IMR-90 (cell line): ENCODE results near the gene B3GLCT. TPM values are rescaled to one million over a fixed set of nuclear protein-coding genes. Genes with fewer than 3 reads are reported as not detected.

Experiments
- ATAC-seq: fragments of 200-7000 bp; cut with Tn5 transposase; 2 replicates; pipeline ENCODE4 v1.9.1; 2020; ENCODE audit warnings: low read depth, mild to moderate bottlenecking, moderate library complexity
- BruUV-seq: library from RNA; stranded (reverse); fragments of 400-500 nt; replicated peaks from 2 replicates; lab custom pipeline; 2021; lab: Mats Ljungman, UMichigan
- CTCF ChIA-PET: fragments of 300-600 bp; formaldehyde crosslinking; extraction: SDS; loops from one replicate; lab custom pipeline; 2021; ENCODE audit warnings: antibody characterized with exemption; lab: Yijun Ruan, JAX
- POLR2A ChIA-PET: fragments of 300-600 bp; sonication (Branson Sonifier 250); formaldehyde crosslinking; loops from one replicate; lab custom pipeline; 2022; ENCODE audit warnings: antibody characterized with exemption; ENCODE audit not compliant: unreplicated experiment; lab: Charles Lee
- DNase-seq: peaks from one replicate; pipeline ENCODE4 v3.0.0; 2013
- H2AFZ ChIP-seq: replicated peaks from 2 replicates; pipeline ENCODE3; 2013; ENCODE audit warnings: low read length, mild to moderate bottlenecking; ENCODE audit not compliant: poor library complexity
- H2AK5ac ChIP-seq: 2 replicates; pipeline ENCODE4 v1.6.1; 2013; ENCODE audit warnings: low read depth, low read length, inconsistent platforms
- H2AK9ac ChIP-seq: replicated peaks from 2 replicates; pipeline ENCODE3; 2013; ENCODE audit warnings: mild to moderate bottlenecking, low read depth, low read length, moderate library complexity; ENCODE audit not compliant: poor library complexity
- H2BK120ac ChIP-seq: 2 replicates; pipeline ENCODE4 v1.6.1; 2013; ENCODE audit warnings: low read depth, low read length, inconsistent platforms
- H2BK15ac ChIP-seq: 3 replicates; pipeline ENCODE4 v1.6.1; 2013; ENCODE audit warnings: low read depth, low read length, inconsistent platforms
- H2BK20ac ChIP-seq: 2 replicates; pipeline ENCODE4 v1.6.1; 2013; ENCODE audit warnings: low read depth, mild to moderate bottlenecking, inconsistent platforms, low read length, moderate library complexity
- H2BK5ac ChIP-seq: 2 replicates; pipeline ENCODE4 v1.6.1; 2013; ENCODE audit warnings: mild to moderate bottlenecking, low read depth, low read length, inconsistent platforms; ENCODE audit not compliant: poor library complexity, severe bottlenecking
- H3K14ac ChIP-seq: replicated peaks from 2 replicates; pipeline ENCODE4 v1.6.1; 2013; ENCODE audit warnings: low read depth, low read length, inconsistent platforms
- H3K18ac ChIP-seq: 2 replicates; pipeline ENCODE4 v1.6.1; 2013; ENCODE audit warnings: low read depth, low read length, control low read depth
- H3K23ac ChIP-seq: 2 replicates; pipeline ENCODE4 v1.6.1; 2013; ENCODE audit warnings: low read depth, low read length, inconsistent platforms
- H3K27ac ChIP-seq: 2 replicates; pipeline ENCODE4 v1.5.1; 2013; ENCODE audit warnings: mild to moderate bottlenecking, control low read depth, low read length; ENCODE audit not compliant: insufficient read depth
- H3K27me3 ChIP-seq: 2 replicates; pipeline ENCODE4 v1.6.1; 2013; ENCODE audit warnings: low read length; ENCODE audit not compliant: control insufficient read depth, insufficient read depth
- H3K36me3 ChIP-seq: 2 replicates; pipeline ENCODE4 v1.6.1; 2013; ENCODE audit warnings: low read length, mixed read lengths; ENCODE audit not compliant: control insufficient read depth, insufficient read depth
- H3K4ac ChIP-seq: 2 replicates; pipeline ENCODE4 v1.6.1; 2013; ENCODE audit warnings: low read depth, low read length, inconsistent platforms
- H3K4me1 ChIP-seq: 2 replicates; pipeline ENCODE4 v1.6.1; 2013; ENCODE audit warnings: low read length, mixed read lengths; ENCODE audit not compliant: control insufficient read depth, insufficient read depth
- H3K4me2 ChIP-seq: 2 replicates; pipeline ENCODE4 v1.6.1; 2013; ENCODE audit warnings: low read depth, mild to moderate bottlenecking, control low read depth, low read length, moderate library complexity
- H3K4me3 ChIP-seq: 2 replicates; pipeline ENCODE4 v1.5.1; 2013; ENCODE audit warnings: low read depth, mild to moderate bottlenecking, control low read depth, low read length, moderate library complexity; ENCODE audit not compliant: insufficient read depth
- H3K56ac ChIP-seq: 2 replicates; pipeline ENCODE4 v1.6.1; 2013; ENCODE audit warnings: low read length, inconsistent platforms; ENCODE audit not compliant: insufficient read depth; ENCODE audit errors: extremely low read depth
- H3K79me1 ChIP-seq, 2 experiments: 2 replicates each; pipeline ENCODE4 v1.6.1; 2013; ENCODE audit warnings: low read length in 2 of 2, inconsistent platforms in 1 of 2, low read depth in 1 of 2
- H3K9ac ChIP-seq: 2 replicates; pipeline ENCODE4 v1.6.1; 2013; ENCODE audit warnings: low read depth, low read length, control low read depth
- H3K9me1 ChIP-seq: 2 replicates; pipeline ENCODE4 v1.6.1; 2013; ENCODE audit warnings: low read length, inconsistent platforms; ENCODE audit not compliant: insufficient read depth
- H3K9me3 ChIP-seq: 2 replicates; pipeline ENCODE4 v1.6.1; 2013; ENCODE audit warnings: low read length; ENCODE audit not compliant: control insufficient read depth, insufficient read depth
- H4K20me1 ChIP-seq: 2 replicates; pipeline ENCODE4 v1.6.1; 2013; ENCODE audit warnings: low read length, inconsistent platforms; ENCODE audit not compliant: insufficient read depth
- H4K5ac ChIP-seq: 2 replicates; pipeline ENCODE4 v1.6.1; 2013; ENCODE audit warnings: mild to moderate bottlenecking, low read depth, low read length, control low read depth
- H4K8ac ChIP-seq, 2 experiments: 2 replicates each; pipeline ENCODE4 v1.6.1; 2013; ENCODE audit warnings: low read depth in 2 of 2, low read length in 2 of 2, control low read depth in 1 of 2, inconsistent platforms in 1 of 2
- H4K91ac ChIP-seq: 2 replicates; pipeline ENCODE4 v1.6.1; 2013; ENCODE audit warnings: low read depth, low read length, inconsistent platforms; ENCODE audit not compliant: insufficient read depth
- CHD1 ChIP-seq: IDR thresholded peaks from 2 replicates; pipeline ENCODE4 v1.6.1; 2012; ENCODE audit warnings: low read depth, low read length, improper control_type of control experiment
- ELK1 ChIP-seq: fragments of 150-350 bp; IDR thresholded peaks from 2 replicates; pipeline ENCODE4 v1.6.1; 2016; ENCODE audit warnings: low read depth, mild to moderate bottlenecking, low read length, moderate library complexity, borderline replicate concordance
- FOS ChIP-seq: fragments of 150-350 bp; IDR thresholded peaks from 2 replicates; pipeline ENCODE4 v1.6.1; 2016; ENCODE audit warnings: low read depth, low read length
- MAZ ChIP-seq: IDR thresholded peaks from 2 replicates; pipeline ENCODE4 v1.6.1; 2012; ENCODE audit warnings: low read depth, mild to moderate bottlenecking, low read length, improper control_type of control experiment, moderate library complexity, borderline replicate concordance
- MXI1 ChIP-seq: IDR thresholded peaks from 2 replicates; pipeline ENCODE4 v1.6.1; 2012; ENCODE audit warnings: low read depth, mild to moderate bottlenecking, low read length, moderate library complexity, borderline replicate concordance
- NFE2L2 ChIP-seq: fragments of 150-350 bp; IDR thresholded peaks from 2 replicates; pipeline ENCODE4 v1.6.1; 2016; ENCODE audit warnings: low read depth, mild to moderate bottlenecking, low read length
- RCOR1 ChIP-seq: IDR thresholded peaks from 2 replicates; pipeline ENCODE4 v1.6.1; 2012; ENCODE audit warnings: mild to moderate bottlenecking, low read length, improper control_type of control experiment; ENCODE audit not compliant: insufficient replicate concordance
- SMC3 ChIP-seq: fragments of 150-350 bp; IDR thresholded peaks from 2 replicates; pipeline ENCODE4 v1.6.1; 2016; ENCODE audit warnings: low read depth, mild to moderate bottlenecking, antibody characterized with exemption, low read length, moderate library complexity
- WGBS, 2 experiments: methylation state at CpG; one replicate each; pipeline versions ENCODE4 v1.1.5 to v1.1.7; 2013; ENCODE audit warnings: missing lambda C conversion rate in 2 of 2; ENCODE audit not compliant: insufficient read length in 1 of 2; ENCODE audit errors: extremely low coverage in 2 of 2; 5-methylcytosine and 5-hydroxymethylcytosine counted together
- dilution Hi-C: fragments of 300-500 bp; cut with HindIII; formaldehyde crosslinking; loops from one replicate; pipeline ENCODE4 v1.14.3; 2018; ENCODE audit warnings: low sequenced_read_pairs; ENCODE audit not compliant: unreplicated experiment
- in situ Hi-C: fragments of 300-500 bp; cut with MboI; formaldehyde crosslinking; loops from 3 replicates; pipeline ENCODE4 v1.14.3; 2019; ENCODE audit warnings: low sequenced_read_pairs, inconsistent platforms, mixed read lengths
- intact Hi-C: fragments of 100-400 bp; cut with micrococcal nuclease; formaldehyde crosslinking; loops from 2 replicates; pipeline ENCODE4 v1.10.0; 2022
- polyA plus RNA-seq, 3 experiments: library from polyadenylated mRNA; depleted of rRNA; stranded (reverse); fragments of >200 nt; gene quantifications; 2 replicates each; pipeline ENCODE4 v1.2.3, GENCODE V29; 2012; ENCODE audit warnings: low replicate concordance in 1 of 3
- total RNA-seq: library from RNA; depleted of rRNA; stranded (reverse); fragments of >200 nt; gene quantifications from 2 replicates; pipeline ENCODE4 v1.2.3, GENCODE V29; 2012

The B3GLCT gene
- total and polyA plus RNA-seq, 2 of the 4 experiments (the other 2 are of a cell fraction): 2.0 to 4.5 TPM

- H4K91ac ChIP-seq: no peak overlapping the region
- no peak overlapping the region for H4K8ac ChIP-seq
- POLR2A ChIA-PET: no interaction called here
- no peak for TF ChIP-seq NFE2L2
- no peak for TF ChIP-seq FOS
- TF ChIP-seq ELK1: no peak
- TF ChIP-seq MXI1: no peak
- no peak for TF ChIP-seq CHD1
- TF ChIP-seq RCOR1: no peak
- no peak for TF ChIP-seq SMC3
- no peak for TF ChIP-seq MAZ
- no peak overlapping the region for H3K9ac ChIP-seq
- H2AK5ac ChIP-seq: no peak overlapping the region
- no TSS peak for BruUV-seq
- no peak overlapping the region for H3K4ac ChIP-seq
- no peak overlapping the region for H2BK15ac ChIP-seq
- ATAC-seq (no peak), DNase-seq (no peak)
- H3K14ac ChIP-seq: no peak overlapping the region
- no peak overlapping the region for H2BK120ac ChIP-seq
- H3K4me1 ChIP-seq: no peaks in the 10 kb centered on the region
- no peak overlapping the region for H2BK20ac ChIP-seq
- H3K79me1 ChIP-seq: no peaks in the 10 kb centered on the region
- H3K27me3 ChIP-seq: no peaks in the 10 kb centered on the region
- no CpG with 5 or more reads among the region's 1 CpG for WGBS, 2 experiments
- no peak overlapping the region for H2BK5ac ChIP-seq
- H3K4me2 ChIP-seq: no peak overlapping the region
- no peaks in the 10 kb centered on the region for H3K9me1 ChIP-seq
- H4K5ac ChIP-seq: no peak overlapping the region
- no peak overlapping the region for H3K23ac ChIP-seq
- dilution Hi-C loops (no loop called here), intact Hi-C loops (no loop called here), in situ Hi-C loops (loop anchor here (25.0 kb wide), 1 partner anchor 492 kb away; the partner anchor contains the start of gene RXFP2)
- H3K4me3 ChIP-seq: no peak overlapping the region
- no peaks in the 10 kb centered on the region for H3K36me3 ChIP-seq
- CTCF ChIA-PET: interaction anchor here (1.0 to 1.2 kb wide), 2 partner anchors 10 kb away, joined by 5 read pairs; no protein-coding TSS in a partner anchor
- H2AK9ac ChIP-seq: no peak overlapping the region
- H3K27ac ChIP-seq: no peak overlapping the region
- no peak overlapping the region for H2AFZ ChIP-seq
- H3K9me3 ChIP-seq: no peaks in the 10 kb centered on the region
- H3K56ac ChIP-seq: no peak overlapping the region
- no peaks in the 10 kb centered on the region for H4K20me1 ChIP-seq
- no peak overlapping the region for H3K18ac ChIP-seq
Measured at GRCh38 chr13:31245598-31246373, 46.0 kb downstream of the B3GLCT start.
